Measurements from ENCODE around the gene TEC.
A peak's percentile ranks its signal among the peaks of the same experiment; 100 is the strongest.
"Not testable (repeated sequence)": the region's sequence is repeated elsewhere in the genome, so short reads cannot be mapped to it uniquely, and the experiment has no call there.

Gene TEC

DNA sequence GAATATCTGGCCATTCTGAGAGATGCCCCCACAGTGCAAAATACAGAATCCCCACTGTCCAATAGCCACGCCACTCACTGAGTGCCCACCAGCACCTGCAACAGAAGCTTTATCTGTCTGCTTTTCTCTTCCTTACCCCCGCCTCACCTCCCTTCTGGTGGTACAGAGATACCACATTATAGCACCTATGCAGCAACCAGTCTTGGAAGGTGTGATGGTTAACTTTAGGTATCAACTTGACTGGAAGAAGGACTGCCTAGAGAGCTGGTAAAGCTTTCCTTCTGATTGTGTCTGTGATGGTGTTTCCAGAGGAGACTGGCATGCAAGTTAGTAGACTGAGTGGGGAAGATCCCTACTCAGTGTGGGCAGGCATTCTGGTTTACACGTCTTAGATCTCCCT lies 73.8 kb downstream of the TEC start:
- ATAC-seq (no peak), DNase-seq (no peak)

DNA sequence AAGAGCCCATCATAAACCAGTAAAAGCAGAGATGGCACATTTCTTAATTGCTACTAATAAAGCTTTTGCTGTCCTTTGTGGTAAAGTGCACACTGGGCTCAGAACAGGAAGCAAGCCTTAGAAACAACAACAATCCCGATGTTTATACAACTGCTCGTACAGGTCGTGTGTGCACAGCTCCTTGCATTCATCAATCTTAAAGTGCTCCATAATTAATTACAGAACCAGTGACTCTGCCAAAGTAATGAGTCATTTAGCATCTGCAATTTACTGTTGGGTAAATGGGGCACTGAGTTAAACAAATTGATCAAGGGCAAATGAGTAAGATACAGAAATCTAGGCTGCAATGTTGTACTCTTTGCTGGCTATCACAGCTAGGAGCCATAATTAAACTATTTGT lies 74.3 kb downstream of the TEC start:
- peak; percentile 23 for ATAC-seq
- no peak for DNase-seq

- ATAC-seq (no peak), DNase-seq (no peak)
Measured at GRCh38 chr4:48194971-48195370, 74.7 kb downstream of the TEC start.

- DNase-seq, result no peak
- ATAC-seq, result no peak
Measured at GRCh38 chr4:48193921-48194468, 75.6 kb downstream of the TEC start.

- ATAC-seq (no peak), DNase-seq (no peak)
Measured at GRCh38 chr4:48193096-48193836, 76.4 kb downstream of the TEC start.

GRCh38 chr4:48191758-48192157 lies 77.9 kb downstream of the TEC start:
- ATAC-seq (no peak), DNase-seq (no peak)

GRCh38 chr4:48190839-48191238 lies 78.8 kb downstream of the TEC start:
- ATAC-seq (no peak), DNase-seq (no peak)

DNA sequence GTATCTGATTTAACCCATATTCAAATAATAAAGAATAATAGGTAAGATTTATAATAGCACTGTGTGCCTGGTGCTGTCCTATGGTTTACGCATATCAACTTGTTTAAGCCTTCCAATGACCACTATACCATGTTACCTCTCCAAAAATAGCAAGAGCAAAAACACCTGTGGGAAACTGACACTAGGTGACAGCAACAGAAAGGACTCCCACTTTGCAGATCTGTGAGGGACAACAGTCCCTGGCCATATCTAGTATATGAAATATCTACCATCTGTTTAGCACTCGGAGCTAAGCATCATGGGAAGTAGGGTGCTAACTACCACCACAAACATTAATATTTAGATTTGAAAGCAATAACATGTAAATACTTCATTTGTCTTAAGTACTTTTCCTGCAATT lies 79.9 kb downstream of the TEC start:
- no peak for DNase-seq
- ATAC-seq, result no peak

DNA sequence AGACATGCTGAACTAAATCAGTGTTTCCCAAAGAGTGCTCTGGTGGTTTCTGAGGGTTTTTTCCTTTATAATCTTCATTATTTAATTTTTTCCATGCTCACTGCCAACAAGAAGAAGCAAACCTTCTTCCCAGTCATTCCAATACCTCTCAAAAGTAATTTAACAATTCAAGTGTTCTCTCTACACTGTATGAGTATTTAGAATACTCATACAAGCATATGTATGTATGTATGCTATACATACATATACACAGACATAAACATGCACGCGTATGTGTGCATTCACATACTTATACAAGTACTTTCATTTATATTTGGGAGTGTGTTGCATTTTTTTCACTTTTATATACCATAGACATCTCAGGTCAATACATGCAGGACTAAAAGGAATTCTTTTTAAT lies 81.2 kb downstream of the TEC start:
- ATAC-seq (no peak), DNase-seq (no peak)

- no peak for ATAC-seq
Measured at GRCh38 chr4:48187813-48188212, 81.8 kb downstream of the TEC start.

DNA sequence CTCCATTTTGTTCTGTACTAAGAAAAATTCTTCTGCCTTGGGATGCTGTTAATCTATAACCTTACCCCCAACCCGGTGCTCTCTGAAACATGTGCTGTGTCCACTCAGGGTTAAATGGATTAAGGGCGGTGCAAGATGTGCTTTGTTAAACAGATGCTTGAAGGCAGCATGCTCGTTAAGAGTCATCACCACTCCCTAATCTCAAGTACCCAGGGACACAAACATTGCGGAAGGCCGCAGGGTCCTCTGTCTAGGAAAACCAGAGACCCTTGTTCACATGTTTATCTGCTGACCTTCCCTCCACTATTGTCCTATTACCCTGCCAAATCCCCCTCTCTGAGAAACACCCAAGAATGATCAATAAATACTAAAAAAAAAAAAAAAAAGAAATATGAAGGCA lies 82.6 kb downstream of the TEC start:
- DNase-seq, ATAC-seq: not testable (repeated sequence)

More at GRCh38 chr4:48187813-48188212, 81.8 kb downstream of the TEC start:
- DNase-seq, result no peak

DNA sequence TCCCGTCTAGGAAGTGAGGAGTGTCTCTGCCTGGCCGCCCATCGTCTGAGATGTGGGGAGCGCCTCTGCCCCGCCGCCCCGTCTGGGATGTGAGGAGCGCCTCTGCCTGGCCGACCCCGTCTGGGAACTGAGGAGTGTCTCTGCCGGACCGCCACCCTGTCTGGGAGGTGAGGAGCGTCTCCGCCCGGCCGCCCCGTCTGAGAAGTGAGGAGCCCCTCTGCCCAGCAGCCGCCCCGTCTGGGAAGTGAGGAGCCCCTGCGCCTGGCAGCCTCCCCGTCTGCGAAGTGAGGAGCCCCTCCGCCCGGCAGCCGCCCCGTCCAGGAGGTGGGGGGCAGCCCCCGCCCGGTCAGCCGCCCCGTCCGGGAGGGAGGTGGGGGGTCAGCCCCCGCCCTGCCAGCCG lies 83.2 kb downstream of the TEC start:
- DNase-seq, ATAC-seq: not testable (repeated sequence)

- DNase-seq (no peak), ATAC-seq (no peak)
Measured at GRCh38 chr4:48184882-48185281, 84.8 kb downstream of the TEC start.

GRCh38 chr4:48180234-48180633 lies 89.4 kb downstream of the TEC start:
- ATAC-seq, result no peak
- DNase-seq, result no peak

DNA sequence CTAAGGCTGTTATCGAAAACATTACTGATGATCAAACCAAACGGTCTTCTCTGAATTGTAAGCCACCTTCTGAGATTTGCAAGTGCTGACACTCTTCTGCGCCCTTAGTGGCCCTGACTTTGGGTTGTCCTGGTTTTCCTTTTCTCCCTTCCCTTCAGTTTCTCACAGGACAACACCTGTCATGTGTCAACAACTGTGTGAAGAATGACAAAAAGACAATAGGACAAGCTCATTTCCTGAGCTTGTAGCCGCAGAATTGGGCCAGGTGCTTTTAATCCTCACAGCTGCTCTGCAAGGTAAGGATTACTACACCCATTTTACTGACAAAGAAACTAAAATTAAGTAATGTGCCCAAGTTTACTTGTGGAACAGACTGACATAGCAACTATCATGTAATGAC lies 90.7 kb downstream of the TEC start:
- no peak for ATAC-seq
- no peak for DNase-seq

- ATAC-seq (peak; percentile 61), DNase-seq (no peak)
Measured at GRCh38 chr4:48175806-48176205, 93.8 kb downstream of the TEC start.

DNA sequence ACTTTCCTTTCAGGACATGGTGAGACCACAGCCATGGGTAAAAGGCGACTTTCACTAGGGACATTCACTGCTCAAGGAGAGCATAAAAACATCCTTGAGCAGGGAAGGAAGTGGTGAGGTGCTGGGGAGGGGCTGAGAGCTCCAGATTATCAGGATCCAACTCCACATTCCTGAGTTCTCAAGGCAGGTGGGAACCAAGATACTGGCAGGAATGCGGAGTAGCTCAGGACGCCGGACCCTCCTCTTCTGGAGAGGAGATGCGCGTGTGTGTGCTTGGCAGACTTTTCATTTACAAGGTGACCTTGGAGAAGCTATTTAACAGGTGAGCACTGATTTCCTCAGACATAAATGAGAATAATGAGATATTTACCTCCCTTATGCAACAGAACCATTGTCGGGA lies 94.3 kb downstream of the TEC start:
- no peak for ATAC-seq
- DNase-seq, result no peak

GRCh38 chr4:48173056-48173991 lies 96.3 kb downstream of the TEC start:
- DNase-seq (no peak), ATAC-seq (peak; percentile 58)

- DNase-seq (no peak), ATAC-seq (no peak)
Measured at GRCh38 chr4:48172651-48173050, 97.0 kb downstream of the TEC start.

DNA sequence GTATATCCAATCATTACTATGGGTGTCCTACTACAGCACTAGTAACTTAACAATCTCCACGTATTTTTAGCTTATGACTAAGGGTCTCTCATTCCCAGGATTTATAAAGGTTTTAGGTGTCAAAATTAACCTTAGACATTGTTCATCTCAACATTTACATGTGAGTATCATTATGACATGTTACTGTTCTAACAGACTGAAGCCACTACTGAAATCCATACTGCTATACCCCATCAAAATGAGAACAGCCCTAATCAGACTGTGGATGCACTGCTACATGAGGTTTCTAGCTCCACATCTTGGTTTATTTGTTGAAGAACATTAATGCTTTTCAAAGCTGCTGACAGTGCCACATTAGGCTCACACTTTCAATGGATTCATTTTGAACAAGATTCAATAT lies 100.0 kb downstream of the TEC start:
- ATAC-seq (no peak), DNase-seq (no peak)

GRCh38 chr4:48167538-48168263 lies 101.9 kb downstream of the TEC start:
- ATAC-seq (peak; percentile 71), DNase-seq (no peak)

GRCh38 chr4:48164561-48164960 lies 105.1 kb downstream of the TEC start:
- ATAC-seq, DNase-seq: not testable (repeated sequence)
